Measurements from ENCODE around the gene ABCG4.
"Not testable (repeated sequence)": the region's sequence is repeated elsewhere in the genome, so short reads cannot be mapped to it uniquely, and the experiment has no call there.

DNA sequence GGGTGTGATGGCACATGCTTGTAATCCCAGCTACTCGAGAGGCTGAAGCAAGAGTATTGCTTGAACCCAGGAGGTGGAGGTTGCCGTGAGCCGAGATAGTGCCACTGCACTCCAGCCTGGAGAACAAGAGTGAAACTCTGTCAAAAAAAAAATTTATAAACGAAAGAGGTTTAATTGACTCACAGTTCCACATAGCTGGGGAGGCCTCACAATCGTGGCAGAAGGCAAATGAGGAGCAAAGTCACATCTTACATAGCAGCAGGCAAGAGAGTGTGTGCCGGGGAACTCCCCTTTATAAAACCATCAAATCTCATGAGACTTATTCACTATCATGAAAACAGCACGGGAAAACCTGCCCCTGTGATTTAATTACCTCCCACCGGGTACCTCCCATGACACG is 35.5 kb downstream of the ABCG4 start:
- TF ChIP-seq, protein P1, sequence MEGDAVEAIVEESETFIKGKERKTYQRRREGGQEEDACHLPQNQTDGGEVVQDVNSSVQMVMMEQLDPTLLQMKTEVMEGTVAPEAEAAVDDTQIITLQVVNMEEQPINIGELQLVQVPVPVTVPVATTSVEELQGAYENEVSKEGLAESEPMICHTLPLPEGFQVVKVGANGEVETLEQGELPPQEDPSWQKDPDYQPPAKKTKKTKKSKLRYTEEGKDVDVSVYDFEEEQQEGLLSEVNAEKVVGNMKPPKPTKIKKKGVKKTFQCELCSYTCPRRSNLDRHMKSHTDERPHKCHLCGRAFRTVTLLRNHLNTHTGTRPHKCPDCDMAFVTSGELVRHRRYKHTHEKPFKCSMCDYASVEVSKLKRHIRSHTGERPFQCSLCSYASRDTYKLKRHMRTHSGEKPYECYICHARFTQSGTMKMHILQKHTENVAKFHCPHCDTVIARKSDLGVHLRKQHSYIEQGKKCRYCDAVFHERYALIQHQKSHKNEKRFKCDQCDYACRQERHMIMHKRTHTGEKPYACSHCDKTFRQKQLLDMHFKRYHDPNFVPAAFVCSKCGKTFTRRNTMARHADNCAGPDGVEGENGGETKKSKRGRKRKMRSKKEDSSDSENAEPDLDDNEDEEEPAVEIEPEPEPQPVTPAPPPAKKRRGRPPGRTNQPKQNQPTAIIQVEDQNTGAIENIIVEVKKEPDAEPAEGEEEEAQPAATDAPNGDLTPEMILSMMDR (IDR thresholded peaks at IDR 0.05): not testable (repeated sequence)
- TF ChIP-seq POLR2A, POLR2AphosphoS5 (IDR thresholded peaks at IDR 0.05): not testable (repeated sequence)
